Loucy (cell line): ENCODE data around the gene BST2.
A peak's percentile ranks its signal among the peaks of the same experiment; 100 is the strongest.

Source experiments
- H2AFZ ChIP-seq: fragments of 200-600 bp; sonication (generic); 2 replicates; pipeline ENCODE4 v1.6.0; 2016; ENCODE audit warnings: antibody characterized with exemption, mild to moderate bottlenecking, low read length, moderate library complexity
- H3F3A ChIP-seq: fragments of 200-600 bp; 2 replicates; pipeline ENCODE4 v1.6.0; 2016; ENCODE audit warnings: antibody characterized with exemption, low read depth, mild to moderate bottlenecking
- H3K27me3 ChIP-seq: fragments of 200-600 bp; sonication (generic); 2 replicates; pipeline ENCODE4 v1.6.1; 2014; ENCODE audit warnings: low read length, mild to moderate bottlenecking; ENCODE audit not compliant: insufficient read depth, poor library complexity, severe bottlenecking
- H3K36me3 ChIP-seq: fragments of 200-600 bp; sonication (generic); 2 replicates; pipeline ENCODE4 v1.6.1; 2016; ENCODE audit warnings: low read length; ENCODE audit not compliant: insufficient read depth
- H3K4me1 ChIP-seq: fragments of 200-600 bp; sonication (generic); 2 replicates; pipeline ENCODE4 v1.5.1; 2014; ENCODE audit warnings: low read length, mild to moderate bottlenecking; ENCODE audit not compliant: insufficient read depth, poor library complexity, severe bottlenecking
- H3K4me2 ChIP-seq: fragments of 200-600 bp; sonication (generic); 2 replicates; pipeline ENCODE4 v1.6.0; 2014; ENCODE audit warnings: antibody characterized with exemption, low read length, low read depth, mild to moderate bottlenecking; ENCODE audit not compliant: poor library complexity, severe bottlenecking
- H3K4me3 ChIP-seq: fragments of 200-600 bp; sonication (generic); 2 replicates; pipeline ENCODE4 v1.5.1; 2014; ENCODE audit warnings: low read length, mild to moderate bottlenecking, mixed read lengths; ENCODE audit not compliant: poor library complexity, severe bottlenecking
- H3K79me2 ChIP-seq: fragments of 200-600 bp; sonication (generic); 2 replicates; pipeline ENCODE4 v1.6.1; 2014; ENCODE audit warnings: low read length; ENCODE audit not compliant: insufficient read depth
- H3K9ac ChIP-seq: fragments of 200-600 bp; sonication (generic); 2 replicates; pipeline ENCODE4 v1.6.0; 2014; ENCODE audit warnings: mild to moderate bottlenecking, low read depth, low read length, moderate library complexity; ENCODE audit not compliant: poor library complexity, severe bottlenecking
- H3K9me2 ChIP-seq: fragments of 200-600 bp; sonication (generic); replicated peaks from 2 replicates; pipeline ENCODE4 v1.6.1; 2016; ENCODE audit warnings: low read depth, low read length, mixed read lengths
- H3K9me3 ChIP-seq: fragments of 200-600 bp; sonication (generic); 2 replicates; pipeline ENCODE4 v1.6.1; 2014; ENCODE audit warnings: mild to moderate bottlenecking, antibody characterized with exemption, low read length, low read depth; ENCODE audit not compliant: insufficient read depth
- H4K20me1 ChIP-seq: fragments of 200-600 bp; sonication (generic); 2 replicates; pipeline ENCODE4 v1.6.0; 2014; ENCODE audit warnings: antibody characterized with exemption, low read length, mild to moderate bottlenecking; ENCODE audit not compliant: insufficient read depth, poor library complexity, severe bottlenecking
- CTCF ChIP-seq: fragments of 200-600 bp; sonication (generic); conservative IDR thresholded peaks from 2 replicates; pipeline ENCODE4 v1.5.1; 2014; ENCODE audit warnings: mild to moderate bottlenecking, antibody characterized with exemption, low read length
- EZH2phosphoT487 ChIP-seq: fragments of 200-600 bp; IDR thresholded peaks from 2 replicates; pipeline ENCODE4 v1.6.1; 2018; ENCODE audit warnings: antibody characterized with exemption, mild to moderate bottlenecking, moderate library complexity, borderline replicate concordance

BST2 gene

GRCh38 chr19:17398902-17399527 is 6.4 kb downstream of the BST2 start:
- Histone ChIP-seq H3F3A (no peaks in the 10 kb centered on the region), H3K27me3 (no peaks in the 10 kb centered on the region), H2AFZ (no peak overlapping the region), H3K9ac (no peak overlapping the region), H3K79me2 (peaks cover 20% of the 10 kb centered on the region), H4K20me1 (peaks cover 12% of the 10 kb centered on the region), H3K4me3 (no peak overlapping the region), H3K36me3 (peaks cover 6% of the 10 kb centered on the region; the same call in 1 of the 2 replicates), H3K4me2 (no peak overlapping the region), H3K9me2 (no peaks in the 10 kb centered on the region), H3K4me1 (peaks cover 12% of the 10 kb centered on the region), H3K9me3 (no peaks in the 10 kb centered on the region)
- TF ChIP-seq CTCF (no peak), EZH2phosphoT487 (no peak)

GRCh38 chr19:17394891-17395415 is 10.5 kb downstream of the BST2 start:
- no peaks in the 10 kb centered on the region for H3K36me3 ChIP-seq
- TF ChIP-seq CTCF (peak; percentile 83), EZH2phosphoT487 (no peak)
- H3K4me3 ChIP-seq: peak overlapping the region; percentile 52
- H3K9me3 ChIP-seq: no peaks in the 10 kb centered on the region
- no peaks in the 10 kb centered on the region for H3K9me2 ChIP-seq
- peak overlapping the region; percentile 62 for H3K4me2 ChIP-seq
- H2AFZ ChIP-seq: peak overlapping the region; percentile 47; the same call in 1 of the 2 replicates
- no peaks in the 10 kb centered on the region for H3K27me3 ChIP-seq
- H3F3A ChIP-seq: no peaks in the 10 kb centered on the region
- H3K79me2 ChIP-seq: no peaks in the 10 kb centered on the region
- H3K4me1 ChIP-seq: peaks cover 11% of the 10 kb centered on the region
- peak overlapping the region; percentile 44 for H3K9ac ChIP-seq
- H4K20me1 ChIP-seq: no peaks in the 10 kb centered on the region

GRCh38 chr19:17393914-17394313 is 11.5 kb downstream of the BST2 start, which contains the start of gene CCDC194:
Gene CCDC194 (minus strand): TSS chr19:17394196. CDS start chr19:17394158, 38 bp downstream.
- Histone ChIP-seq H3K4me2 (peak within 1 kb of the TSS; percentile 62), H4K20me1 (no peaks in the 10 kb centered on the region), H3F3A (no peaks in the 10 kb centered on the region), H3K4me1 (peaks cover 11% of the 10 kb centered on the region), H2AFZ (0 out of 2 replicates have a peak within 1 kb of the TSS, but pooled peaks have one; percentile 47), H3K9me3 (no peaks in the 10 kb centered on the region), H3K36me3 (no peaks in the 10 kb centered on the region), H3K9me2 (no peaks in the 10 kb centered on the region), H3K27me3 (no peaks in the 10 kb centered on the region), H3K79me2 (no peaks in the 10 kb centered on the region), H3K4me3 (peak within 1 kb of the TSS; percentile 52), H3K9ac (no peak within 1 kb of the TSS)
- TF ChIP-seq CTCF (no peak), EZH2phosphoT487 (no peak)
